HG02642 (cell line): ENCODE data around the gene SAMD4A.

Source experiments
- ATAC-seq: cut with Tn5 transposase; IDR thresholded peaks from one replicate; pipeline ENCODE4 v1.9.1; 2021; ENCODE audit warnings: mild to moderate bottlenecking; ENCODE audit not compliant: unreplicated experiment, poor library complexity

The SAMD4A gene

GRCh38 chr14:54808326-54809161 is 241.6 kb downstream of the SAMD4A start:
- ATAC-seq, result no peak

DNA sequence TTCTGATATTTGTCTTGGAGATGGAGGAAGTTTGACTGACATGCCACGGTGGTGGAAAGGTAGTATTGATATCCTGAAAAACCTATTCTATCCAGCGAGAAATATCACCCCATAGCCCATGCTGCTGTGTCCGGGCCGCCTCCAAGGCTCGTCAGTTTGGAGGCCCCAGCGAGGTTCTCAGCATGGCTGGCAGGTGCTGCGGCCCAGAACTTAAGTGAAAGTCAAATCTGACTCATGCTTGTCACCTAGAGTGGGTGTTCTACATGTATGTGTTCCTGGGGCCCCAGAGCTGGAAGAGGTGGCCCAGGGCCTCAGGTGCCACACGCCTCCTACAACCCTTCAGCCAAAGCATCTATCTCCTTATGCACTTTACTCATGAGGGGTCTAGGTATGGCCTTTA is 242.8 kb downstream of the SAMD4A start:
- ATAC-seq, result no peak

DNA sequence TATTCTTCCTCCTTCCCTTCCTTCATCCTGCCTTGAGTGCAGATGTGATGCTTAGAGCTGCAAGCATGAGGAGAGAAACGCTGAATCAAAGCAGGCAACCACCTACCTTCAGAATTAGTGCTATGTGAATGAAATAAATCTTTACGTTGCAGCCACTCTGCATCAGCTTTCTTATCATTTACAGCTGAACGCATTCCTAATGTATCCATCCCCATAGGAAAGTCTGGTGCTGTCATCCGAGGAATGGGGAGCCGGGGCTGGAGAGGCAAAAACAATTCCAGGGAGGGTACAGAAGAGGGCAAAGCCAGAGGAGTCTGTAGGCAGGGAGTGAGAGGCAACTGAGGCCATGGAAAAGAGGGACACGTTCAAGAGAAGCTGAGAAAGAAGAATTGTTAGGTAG is 245.7 kb downstream of the SAMD4A start:
- no peak for ATAC-seq

- ATAC-seq, result no peak
Measured at GRCh38 chr14:54813081-54813480, 246.2 kb downstream of the SAMD4A start.

GRCh38 chr14:54814076-54814475 is 247.1 kb downstream of the SAMD4A start:
- ATAC-seq, result no peak

DNA sequence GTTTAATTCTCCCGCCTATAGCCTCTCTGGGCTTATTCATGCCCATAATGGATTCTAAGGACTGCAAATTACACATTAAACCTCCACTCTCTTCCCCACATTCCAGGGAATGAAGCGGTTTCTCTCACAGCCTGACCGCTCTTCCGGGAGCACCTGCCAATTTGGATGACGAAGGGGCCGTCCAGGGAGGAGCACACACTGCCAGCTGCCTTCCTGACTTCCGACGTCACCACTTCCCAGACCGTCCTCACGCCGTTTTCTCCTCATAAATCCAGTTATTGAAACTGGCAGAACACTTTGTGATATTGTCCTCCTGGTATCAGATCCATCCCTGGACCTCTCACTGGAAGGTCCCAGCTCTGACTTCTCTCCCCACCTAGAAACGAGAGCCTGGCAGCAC is 248.1 kb downstream of the SAMD4A start:
- ATAC-seq, result no peak

GRCh38 chr14:54815515-54815914 is 248.6 kb downstream of the SAMD4A start:
- ATAC-seq, result no peak

- ATAC-seq, result no peak
Measured at GRCh38 chr14:54816450-54816849, 249.5 kb downstream of the SAMD4A start.

- ATAC-seq, result no peak
Measured at GRCh38 chr14:54817506-54817905, 250.6 kb downstream of the SAMD4A start.

DNA sequence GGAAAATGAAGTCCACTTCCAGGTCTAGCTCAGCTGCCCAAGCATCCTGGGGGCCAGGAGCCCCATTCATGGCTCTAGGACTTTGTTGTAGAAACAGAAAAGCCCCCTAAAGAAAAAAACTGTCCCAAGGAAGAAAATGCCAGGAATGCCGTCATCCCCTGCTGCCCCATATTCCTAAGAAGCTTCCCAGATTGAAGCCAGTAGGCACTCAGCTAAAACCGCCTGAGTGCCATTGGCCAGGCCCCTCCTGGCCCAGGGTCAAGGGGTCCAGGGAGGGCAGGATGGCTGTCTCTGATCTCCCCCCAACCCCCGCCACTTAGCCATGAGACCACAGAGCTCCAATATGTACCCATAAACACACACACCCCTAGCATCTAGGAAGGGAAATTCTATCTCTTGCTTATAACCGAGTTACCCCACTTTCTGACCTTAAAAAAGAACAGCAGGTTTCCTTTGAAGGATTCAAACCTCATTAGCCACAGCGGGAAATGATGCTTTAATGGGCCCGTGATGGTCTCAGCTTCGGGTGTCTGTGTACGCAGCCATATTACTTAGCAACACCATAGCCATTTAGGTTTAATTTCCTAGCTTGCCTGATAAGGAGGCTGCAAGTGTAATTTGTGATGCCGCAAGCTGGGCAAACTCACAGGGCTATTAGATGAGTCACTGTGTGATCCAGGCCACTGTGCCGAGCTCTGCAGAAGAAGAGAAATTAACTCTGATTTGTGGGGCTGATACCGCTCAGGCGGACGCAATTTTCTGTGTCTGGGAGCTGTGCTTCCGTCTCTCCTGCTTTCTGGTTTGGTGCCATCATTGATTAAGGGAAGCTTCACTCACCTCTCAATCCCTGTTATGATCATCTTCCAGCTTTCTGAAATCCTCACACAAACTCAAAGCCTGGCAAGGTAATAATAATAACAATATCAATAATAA is 251.5 kb downstream of the SAMD4A start:
- ATAC-seq, result no peak

GRCh38 chr14:54822685-54823084 is 255.8 kb downstream of the SAMD4A start:
- ATAC-seq, result no peak

GRCh38 chr14:54823757-54824549 is 257.0 kb downstream of the SAMD4A start:
- ATAC-seq, result no peak

- no peak for ATAC-seq
Measured at GRCh38 chr14:54828037-54828436, 261.1 kb downstream of the SAMD4A start.

DNA sequence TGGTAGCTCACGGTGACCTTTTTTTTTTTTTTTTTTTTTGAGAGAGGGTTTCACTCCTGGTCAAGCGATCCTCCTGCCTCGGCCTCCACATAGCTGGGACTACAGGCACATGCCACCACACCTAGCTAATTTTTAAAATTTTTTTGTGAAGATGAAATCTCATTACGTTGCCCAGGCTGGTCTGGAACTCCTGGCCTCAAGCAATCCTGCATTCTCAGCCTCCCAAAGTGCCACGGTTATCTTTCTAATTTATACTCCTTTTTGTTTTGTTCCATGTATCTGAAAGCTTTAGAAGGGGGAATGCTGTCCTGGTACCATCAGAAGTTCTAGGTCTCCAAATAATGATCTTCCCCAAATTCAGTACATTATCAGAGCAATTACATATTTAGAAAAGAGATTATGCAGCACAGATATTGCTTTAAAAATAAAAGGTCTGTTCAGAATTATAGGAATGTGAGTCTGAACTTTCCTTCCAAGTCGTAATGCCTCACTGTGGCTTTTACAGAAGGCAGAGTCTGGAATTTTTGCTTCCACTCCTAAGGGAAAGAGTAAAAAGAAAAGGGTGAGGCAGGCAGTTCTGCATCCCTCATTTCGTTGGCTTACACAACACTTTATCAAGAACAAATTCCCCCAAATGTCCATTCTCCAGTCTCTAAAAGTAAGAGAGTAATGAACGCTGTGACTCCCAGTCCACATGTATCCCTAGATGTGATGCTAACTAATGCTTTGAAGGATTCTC is 262.7 kb downstream of the SAMD4A start:
- ATAC-seq, result no peak

DNA sequence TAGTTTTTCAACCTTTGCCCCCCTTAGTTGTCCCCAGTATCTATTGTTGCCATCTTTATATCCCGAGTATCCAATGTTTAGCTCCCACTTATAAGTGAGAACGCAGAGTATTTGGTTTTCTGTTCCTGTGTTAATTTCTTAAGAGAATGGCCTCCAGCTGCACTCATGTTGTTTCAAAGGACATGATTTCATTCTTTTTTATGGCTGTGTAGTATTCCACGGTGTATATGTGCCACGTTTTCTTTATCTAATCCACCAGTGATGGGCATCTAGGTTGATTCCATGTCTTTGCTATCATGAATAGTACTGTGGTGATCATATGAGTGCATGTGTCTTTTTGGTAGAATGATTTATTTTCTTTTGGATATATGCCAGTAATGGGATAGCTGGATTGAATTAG is 263.7 kb downstream of the SAMD4A start:
- ATAC-seq, result no peak

DNA sequence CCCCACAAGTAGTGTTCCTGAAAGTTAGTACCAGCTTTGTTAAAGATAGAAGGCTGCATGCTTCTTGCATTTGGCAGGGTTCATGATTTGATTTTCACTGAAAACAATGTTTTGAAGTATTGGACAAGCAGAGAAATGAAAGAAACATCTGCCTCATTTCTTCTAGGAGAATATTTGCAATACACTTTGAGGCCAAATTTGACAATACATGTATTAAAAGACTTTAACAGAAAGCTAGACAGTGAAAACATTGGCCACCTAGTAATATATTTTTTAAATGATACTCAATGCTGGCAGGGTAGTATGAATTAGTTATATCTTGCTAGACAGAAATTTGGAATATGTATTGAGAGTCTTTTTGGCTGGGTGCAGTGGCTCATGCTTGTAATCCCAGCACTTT is 267.2 kb downstream of the SAMD4A start:
- ATAC-seq, result no peak

DNA sequence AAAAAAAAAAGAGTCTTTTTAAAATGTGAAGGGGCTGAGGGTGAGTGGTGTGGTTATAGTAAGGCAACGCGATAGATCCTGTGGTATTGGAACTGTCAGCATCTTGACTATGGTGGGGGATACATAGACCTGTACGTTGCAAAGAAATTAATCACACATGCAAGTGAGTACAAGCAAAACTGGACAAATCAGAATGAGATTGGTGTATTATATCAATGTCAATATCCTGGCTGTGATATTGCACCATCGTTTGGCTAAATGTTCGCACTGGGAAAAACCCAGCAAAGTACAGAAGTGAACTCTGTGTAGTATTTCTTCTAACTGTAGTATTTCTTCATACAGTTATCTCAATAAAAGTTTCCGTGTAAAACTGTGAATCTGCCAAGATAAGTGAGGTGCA is 267.8 kb downstream of the SAMD4A start:
- no peak for ATAC-seq

- ATAC-seq, result no peak
Measured at GRCh38 chr14:54836231-54836630, 269.3 kb downstream of the SAMD4A start.

DNA sequence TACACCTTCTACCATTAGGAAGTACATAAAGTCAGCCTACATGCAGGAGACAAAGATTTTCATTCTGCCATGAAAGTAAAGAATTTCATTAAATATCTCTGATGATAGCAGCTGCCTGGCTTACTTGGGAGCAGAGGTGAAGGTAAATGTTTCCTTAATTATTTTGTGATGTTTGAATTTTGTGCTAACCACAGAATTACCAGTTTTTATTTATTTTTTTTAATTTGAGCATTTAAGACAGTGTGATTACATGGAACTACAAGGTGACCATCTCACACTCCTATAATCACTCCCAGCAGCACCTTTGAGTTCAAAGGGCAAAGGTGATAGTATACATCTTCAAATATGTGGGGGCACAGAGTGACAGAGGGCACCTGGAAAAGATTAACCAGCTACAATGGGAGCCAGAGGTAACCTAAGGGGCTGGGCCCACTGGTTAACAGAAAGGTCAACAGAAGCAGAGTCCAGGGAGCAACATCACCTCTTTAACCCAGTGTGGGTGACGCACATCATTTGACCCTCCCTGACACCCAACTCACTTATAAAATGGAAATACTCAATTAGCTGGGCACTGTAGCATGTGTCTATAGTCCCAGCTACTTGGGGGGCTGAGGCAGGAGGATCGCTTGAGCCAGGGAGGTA is 270.7 kb downstream of the SAMD4A start:
- no peak for ATAC-seq
